ENCODE results near the gene C1orf122.

- no peak for TF ChIP-seq CTCF (IDR thresholded peaks at IDR 0.05; ENCODE audit: low read depth, low read length, missing input control)
- no peak for TF ChIP-seq REST (IDR thresholded peaks at IDR 0.05)
- no peak for TF ChIP-seq HNF4A (conservative IDR thresholded peaks at IDR 0.05)
- no peak for TF ChIP-seq GABPA (IDR thresholded peaks at IDR 0.05 in 1 of 2, conservative IDR thresholded peaks at IDR 0.05 in 1 of 2)
Observed at GRCh38 chr1:37831809-37832208, 24.2 kb downstream of the C1orf122 start.
